Neural progenitor cell (in vitro differentiated cells): ENCODE data around the gene ARL15. TPM values are rescaled to one million over a fixed set of nuclear protein-coding genes. Genes with fewer than 3 reads are reported as not detected.

Experiments used
- DNase-seq: peaks from one replicate; pipeline ENCODE4 v3.0.0-alpha.2; 2016; ENCODE audit warnings: low spot score
- H2AFZ ChIP-seq: fragments of 200-600 bp; sonication (generic); replicated peaks from 2 replicates; pipeline ENCODE4 v1.6.1; 2016; ENCODE audit warnings: antibody characterized with exemption
- H3F3A ChIP-seq: fragments of 200-600 bp; sonication (generic); 2 replicates; pipeline ENCODE4 v1.6.1; 2016; ENCODE audit warnings: antibody characterized with exemption, low read depth
- H3K27ac ChIP-seq: fragments of 200-600 bp; sonication (generic); 2 replicates; pipeline ENCODE4 v1.5.1; 2016; ENCODE audit warnings: mild to moderate bottlenecking
- H3K27me3 ChIP-seq: fragments of 200-600 bp; sonication (generic); 2 replicates; pipeline ENCODE4 v1.6.1; 2016; ENCODE audit warnings: mild to moderate bottlenecking, moderate library complexity
- H3K36me3 ChIP-seq: fragments of 200-600 bp; sonication (generic); 2 replicates; pipeline ENCODE4 v1.5.1; 2016
- H3K4me1 ChIP-seq: fragments of 200-600 bp; sonication (generic); 2 replicates; pipeline ENCODE4 v1.6.1; 2016; ENCODE audit warnings: mixed run types
- H3K4me2 ChIP-seq: fragments of 200-600 bp; sonication (generic); 2 replicates; pipeline ENCODE4 v1.6.1; 2016
- H3K4me3 ChIP-seq: fragments of 200-600 bp; sonication (generic); 2 replicates; pipeline ENCODE4 v1.5.1; 2016
- H3K79me2 ChIP-seq: fragments of 200-600 bp; sonication (generic); 2 replicates; pipeline ENCODE4 v1.6.1; 2016; ENCODE audit warnings: low read depth
- H3K9ac ChIP-seq: fragments of 200-600 bp; sonication (generic); 2 replicates; pipeline ENCODE4 v1.6.1; 2016
- H3K9me3 ChIP-seq: fragments of 200-600 bp; sonication (generic); 2 replicates; pipeline ENCODE4 v1.5.1; 2016; ENCODE audit warnings: low read depth
- H4K20me1 ChIP-seq: fragments of 200-600 bp; sonication (generic); 2 replicates; pipeline ENCODE4 v1.6.1; 2016; ENCODE audit warnings: low read depth
- H3K27ac Mint-ChIP-seq: 3 replicates; pipeline ENCODE4 v1.8.0; 2021; ENCODE audit warnings: mixed read lengths
- H3K27me3 Mint-ChIP-seq: 2 replicates; pipeline ENCODE4 v1.8.0; 2022; ENCODE audit warnings: low read depth, mild to moderate bottlenecking, inconsistent platforms, moderate library complexity, mixed read lengths; ENCODE audit not compliant: insufficient read depth
- H3K36me3 Mint-ChIP-seq: 3 replicates; pipeline ENCODE4 v1.8.0; 2021; ENCODE audit warnings: mixed read lengths
- H3K4me1 Mint-ChIP-seq: 3 replicates; pipeline ENCODE4 v1.8.0; 2021; ENCODE audit warnings: mixed read lengths
- H3K4me3 Mint-ChIP-seq: 3 replicates; pipeline ENCODE4 v1.8.0; 2021; ENCODE audit warnings: mild to moderate bottlenecking, moderate library complexity, mixed read lengths
- H3K9me3 Mint-ChIP-seq: 3 replicates; pipeline ENCODE4 v1.8.0; 2020; ENCODE audit warnings: mixed read lengths
- CTCF ChIP-seq: fragments of 200-600 bp; sonication (generic); IDR thresholded peaks from 2 replicates; pipeline ENCODE4 v1.5.1; 2017; ENCODE audit warnings: antibody characterized with exemption, mild to moderate bottlenecking
- EZH2 ChIP-seq: fragments of 200-600 bp; sonication (generic); IDR thresholded peaks from 2 replicates; pipeline ENCODE4 v1.6.1; 2017; ENCODE audit warnings: antibody characterized with exemption, mild to moderate bottlenecking, moderate library complexity
- EZH2phosphoT487 ChIP-seq: fragments of 200-600 bp; sonication (generic); IDR thresholded peaks from 2 replicates; pipeline ENCODE4 v1.6.1; 2017; ENCODE audit warnings: antibody characterized with exemption
- total RNA-seq: library from RNA; depleted of rRNA; stranded (reverse); fragments of >200 nt; gene quantifications from 2 replicates; pipeline ENCODE4 v1.2.3, GENCODE V29; 2015; ENCODE audit warnings: low replicate concordance

The ARL15 gene
- total RNA-seq, 1 donor from 2014 or later: 39.1 TPM

GRCh38 chr5:53915120-53915519 lies 395.3 kb downstream of the ARL15 start:
- Mint-ChIP-seq H3K27me3 (no peaks in the 10 kb centered on the region), H3K27ac (no peak overlapping the region)
- H3K9me3 ChIP-seq: no peaks in the 10 kb centered on the region

GRCh38 chr5:53913941-53914340 lies 396.4 kb downstream of the ARL15 start:
- Histone ChIP-seq H3K9ac (no peak overlapping the region), H3K36me3 (no peaks in the 10 kb centered on the region), H3K4me2 (no peak overlapping the region), H4K20me1 (no peaks in the 10 kb centered on the region), H3K27me3 (no peaks in the 10 kb centered on the region), H3K79me2 (no peaks in the 10 kb centered on the region), H3F3A (no peaks in the 10 kb centered on the region), H3K27ac (no peak overlapping the region), H3K4me1 (peaks cover 13% of the 10 kb centered on the region), H3K4me3 (no peak overlapping the region), H2AFZ (no peak overlapping the region), H3K9me3 (no peaks in the 10 kb centered on the region)
- DNase-seq: no peak
- H3K27ac Mint-ChIP-seq: no peak overlapping the region
- TF ChIP-seq CTCF: no peak
- no peak for TF ChIP-seq EZH2phosphoT487
- no peak for TF ChIP-seq EZH2
- H3K4me3 Mint-ChIP-seq: no peak overlapping the region
- no peaks in the 10 kb centered on the region for H3K9me3 Mint-ChIP-seq
- H3K4me1 Mint-ChIP-seq: peaks cover 7% of the 10 kb centered on the region
- no peaks in the 10 kb centered on the region for H3K27me3 Mint-ChIP-seq
- no peaks in the 10 kb centered on the region for H3K36me3 Mint-ChIP-seq

More at GRCh38 chr5:53915120-53915519, 395.3 kb downstream of the ARL15 start:
- Histone ChIP-seq H3K4me2 (no peak overlapping the region), H3K4me1 (peaks cover 13% of the 10 kb centered on the region), H3K9ac (no peak overlapping the region), H3K4me3 (no peak overlapping the region), H3K36me3 (no peaks in the 10 kb centered on the region), H3K27me3 (no peaks in the 10 kb centered on the region), H4K20me1 (no peaks in the 10 kb centered on the region), H3K27ac (no peak overlapping the region), H3K79me2 (no peaks in the 10 kb centered on the region), H2AFZ (no peak overlapping the region), H3F3A (no peaks in the 10 kb centered on the region)
- no peak for DNase-seq
- H3K36me3 Mint-ChIP-seq: no peaks in the 10 kb centered on the region
- H3K4me1 Mint-ChIP-seq: peaks cover 7% of the 10 kb centered on the region
- no peak overlapping the region for H3K4me3 Mint-ChIP-seq
- TF ChIP-seq EZH2 (no peak), EZH2phosphoT487 (no peak), CTCF (no peak)
- H3K9me3 Mint-ChIP-seq: no peaks in the 10 kb centered on the region

GRCh38 chr5:53908757-53909156 lies 401.6 kb downstream of the ARL15 start:
- no peak overlapping the region for H2AFZ ChIP-seq
- DNase-seq: no peak
- no peaks in the 10 kb centered on the region for H3K27me3 Mint-ChIP-seq

More at GRCh38 chr5:53908757-53909156, 401.6 kb downstream of the ARL15 start:
- TF ChIP-seq EZH2 (no peak), EZH2phosphoT487 (no peak), CTCF (no peak)
- Histone ChIP-seq H4K20me1 (no peaks in the 10 kb centered on the region), H3K4me1 (no peaks in the 10 kb centered on the region), H3K27ac (no peak overlapping the region), H3K79me2 (no peaks in the 10 kb centered on the region), H3K36me3 (no peaks in the 10 kb centered on the region), H3K27me3 (no peaks in the 10 kb centered on the region), H3K9me3 (no peaks in the 10 kb centered on the region), H3K9ac (no peak overlapping the region), H3F3A (no peaks in the 10 kb centered on the region), H3K4me3 (no peak overlapping the region), H3K4me2 (no peak overlapping the region)
- no peak overlapping the region for H3K4me3 Mint-ChIP-seq
- H3K4me1 Mint-ChIP-seq: no peaks in the 10 kb centered on the region
- no peak overlapping the region for H3K27ac Mint-ChIP-seq
- no peaks in the 10 kb centered on the region for H3K9me3 Mint-ChIP-seq
- no peaks in the 10 kb centered on the region for H3K36me3 Mint-ChIP-seq
